Duodenal mucosa (tissue), 2 donors: ENCODE results near the gene RB1.

Experiments
- H3K27ac ChIP-seq: one replicate; pipeline ENCODE4 v1.7.0; 2013; ENCODE audit warnings: low read depth, low read length
- H3K27me3 ChIP-seq, 2 donors: one replicate each; pipeline ENCODE4 v1.7.0; 2013; ENCODE audit warnings: low read length in 2 of 2, control low read depth in 1 of 2; ENCODE audit not compliant: insufficient read depth in 2 of 2, control insufficient read depth in 1 of 2
- H3K36me3 ChIP-seq, 2 donors: one replicate each; pipeline ENCODE4 v1.7.0; 2013; ENCODE audit warnings: low read length in 2 of 2, control low read depth in 1 of 2; ENCODE audit not compliant: insufficient read depth in 2 of 2, control insufficient read depth in 1 of 2
- H3K4me1 ChIP-seq, 2 donors: one replicate each; pipeline ENCODE4 v1.7.0; 2013; ENCODE audit warnings: low read length in 2 of 2, control low read depth in 1 of 2; ENCODE audit not compliant: insufficient read depth in 2 of 2, control insufficient read depth in 1 of 2
- H3K4me3 ChIP-seq, 2 donors: one replicate each; pipeline ENCODE4 v1.7.0; 2013; ENCODE audit warnings: low read length in 2 of 2, low read depth in 1 of 2
- H3K9ac ChIP-seq, 2 donors: one replicate each; pipeline ENCODE4 v1.7.0; 2013; ENCODE audit warnings: low read length in 2 of 2, low read depth in 1 of 2
- H3K9me3 ChIP-seq, 2 donors: one replicate each; pipeline ENCODE4 v1.7.0; 2013; ENCODE audit warnings: low read length in 2 of 2, control low read depth in 1 of 2; ENCODE audit not compliant: control insufficient read depth in 1 of 2

Gene RB1

GRCh38 chr13:48507021-48507420 is 203.5 kb downstream of the RB1 start:
- H3K27me3 ChIP-seq = no peaks in the 10 kb centered on the region
- no peak overlapping the region for H3K9ac ChIP-seq
- no peak overlapping the region for H3K27ac ChIP-seq
- H3K4me3 ChIP-seq = no peak overlapping the region
- peaks cover 19 to 20% of the 10 kb centered on the region in 2 donors for H3K4me1 ChIP-seq
- H3K9me3 ChIP-seq = no peaks in the 10 kb centered on the region
- H3K36me3 ChIP-seq = peaks cover 0 to 4% of the 10 kb centered on the region in 2 donors

GRCh38 chr13:48508011-48508410 is 204.5 kb downstream of the RB1 start:
- Histone ChIP-seq H3K27me3 (no peaks in the 10 kb centered on the region), H3K4me3 (no peak overlapping the region), H3K9ac (no peak overlapping the region), H3K27ac (no peak overlapping the region), H3K36me3 (peaks cover 0 to 4% of the 10 kb centered on the region in 2 donors), H3K4me1 (peaks cover 19 to 20% of the 10 kb centered on the region in 2 donors), H3K9me3 (no peaks in the 10 kb centered on the region)

DNA sequence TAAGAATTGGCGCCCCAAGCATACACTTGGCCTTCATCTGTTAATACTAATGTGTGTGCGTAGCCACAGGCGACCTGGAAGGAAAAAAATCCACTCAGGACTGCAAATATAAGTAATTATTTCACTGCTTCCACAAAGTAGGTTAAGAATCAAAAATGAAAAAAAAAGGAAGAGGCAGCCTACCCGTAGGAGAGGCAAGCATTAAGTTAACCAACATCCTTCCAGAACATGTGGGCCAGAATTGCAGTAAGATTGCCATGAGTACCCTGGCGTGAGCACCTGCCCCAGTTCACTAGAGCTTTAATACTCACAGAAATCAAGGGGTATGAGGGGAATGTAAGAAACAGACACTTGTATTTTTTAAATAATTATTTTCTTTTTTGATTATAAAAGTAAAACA is 207.1 kb downstream of the RB1 start:
- Histone ChIP-seq H3K4me1 (peaks cover 11 to 16% of the 10 kb centered on the region in 2 donors), H3K36me3 (peaks cover 0 to 4% of the 10 kb centered on the region in 2 donors), H3K4me3 (no peak overlapping the region), H3K27ac (no peak overlapping the region), H3K9me3 (no peaks in the 10 kb centered on the region), H3K27me3 (no peaks in the 10 kb centered on the region), H3K9ac (no peak overlapping the region)

GRCh38 chr13:48511621-48512230 is 208.2 kb downstream of the RB1 start:
- H3K36me3 ChIP-seq = peaks cover 0 to 4% of the 10 kb centered on the region in 2 donors
- H3K4me1 ChIP-seq = peaks cover under 1 to 7% of the 10 kb centered on the region in 2 donors
- H3K9ac ChIP-seq = no peak overlapping the region
- H3K27ac ChIP-seq = no peak overlapping the region
- H3K4me3 ChIP-seq = no peak overlapping the region
- H3K27me3 ChIP-seq = no peaks in the 10 kb centered on the region
- H3K9me3 ChIP-seq = no peaks in the 10 kb centered on the region

GRCh38 chr13:48514793-48515192 is 211.2 kb downstream of the RB1 start:
- no peak overlapping the region for H3K4me3 ChIP-seq
- H3K9ac ChIP-seq = no peak overlapping the region
- no peak overlapping the region for H3K27ac ChIP-seq
- H3K27me3 ChIP-seq = no peaks in the 10 kb centered on the region
- no peaks in the 10 kb centered on the region for H3K9me3 ChIP-seq
- peaks cover 0 to 4% of the 10 kb centered on the region in 2 donors for H3K36me3 ChIP-seq
- peaks cover 0 to 5% of the 10 kb centered on the region in 2 donors for H3K4me1 ChIP-seq

GRCh38 chr13:48515732-48516131 is 212.2 kb downstream of the RB1 start:
- Histone ChIP-seq H3K27ac (no peak overlapping the region), H3K36me3 (peaks cover 0 to 4% of the 10 kb centered on the region in 2 donors), H3K9ac (no peak overlapping the region), H3K27me3 (no peaks in the 10 kb centered on the region), H3K4me3 (no peak overlapping the region), H3K4me1 (peaks cover 0 to 5% of the 10 kb centered on the region in 2 donors), H3K9me3 (no peaks in the 10 kb centered on the region)

- Histone ChIP-seq H3K4me3 (no peak overlapping the region), H3K27ac (no peak overlapping the region), H3K9ac (no peak overlapping the region), H3K27me3 (no peaks in the 10 kb centered on the region), H3K9me3 (no peaks in the 10 kb centered on the region), H3K36me3 (no peaks in the 10 kb centered on the region), H3K4me1 (no peaks in the 10 kb centered on the region)
Measured at GRCh38 chr13:48518083-48518482, 214.5 kb downstream of the RB1 start.

DNA sequence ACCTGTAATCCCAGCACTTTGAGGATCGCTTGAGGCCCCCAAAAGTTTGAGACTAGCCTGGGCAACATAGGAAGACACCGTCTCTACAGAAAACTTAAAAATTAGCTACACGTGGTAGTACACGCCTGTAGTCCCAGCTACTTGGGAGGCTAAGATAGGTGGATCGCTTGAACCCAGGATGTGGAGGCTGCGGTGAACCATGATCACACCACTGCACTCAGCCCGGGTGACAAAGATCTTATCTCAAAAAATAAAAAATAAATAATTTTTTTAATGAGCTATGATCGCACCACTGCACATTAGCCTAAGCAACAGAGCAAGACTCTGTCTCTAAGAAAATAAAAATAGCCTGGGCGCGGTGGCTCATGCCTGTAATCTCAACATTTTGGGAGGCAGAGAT is 222.7 kb downstream of the RB1 start:
- H3K4me3 ChIP-seq = no peak overlapping the region
- no peak overlapping the region for H3K9ac ChIP-seq
- peaks cover 1 to 6% of the 10 kb centered on the region in 2 donors for H3K4me1 ChIP-seq
- H3K36me3 ChIP-seq = no peaks in the 10 kb centered on the region
- no peak overlapping the region for H3K27ac ChIP-seq
- no peaks in the 10 kb centered on the region for H3K27me3 ChIP-seq
- H3K9me3 ChIP-seq = no peaks in the 10 kb centered on the region

GRCh38 chr13:48527955-48528354 is 224.4 kb downstream of the RB1 start:
- H3K9ac ChIP-seq = no peak overlapping the region
- no peaks in the 10 kb centered on the region for H3K36me3 ChIP-seq
- H3K27ac ChIP-seq = no peak overlapping the region
- H3K4me3 ChIP-seq = no peak overlapping the region
- no peaks in the 10 kb centered on the region for H3K9me3 ChIP-seq
- peaks cover 3 to 11% of the 10 kb centered on the region in 2 donors for H3K4me1 ChIP-seq
- no peaks in the 10 kb centered on the region for H3K27me3 ChIP-seq

GRCh38 chr13:48528720-48529119 is 225.2 kb downstream of the RB1 start:
- no peak overlapping the region for H3K27ac ChIP-seq
- H3K9me3 ChIP-seq = no peaks in the 10 kb centered on the region
- H3K4me1 ChIP-seq = peaks cover 3 to 14% of the 10 kb centered on the region in 2 donors
- H3K4me3 ChIP-seq = no peak overlapping the region
- no peaks in the 10 kb centered on the region for H3K27me3 ChIP-seq
- no peak overlapping the region for H3K9ac ChIP-seq
- H3K36me3 ChIP-seq = no peaks in the 10 kb centered on the region
